H1 (cell line): ENCODE results near the gene MUC2. TPM values are rescaled to one million over a fixed set of nuclear protein-coding genes. Genes with fewer than 3 reads are reported as not detected.

Experiments
- CTCF ChIA-PET: fragments of 300-600 bp; sonication (Branson Sonifier 250); formaldehyde crosslinking; loops from one replicate; lab custom pipeline; 2021; ENCODE audit not compliant: partially characterized antibody; lab: Charles Lee
- POLR2A ChIA-PET: fragments of 300-600 bp; sonication (Branson Sonifier 250); formaldehyde crosslinking; loops from one replicate; lab custom pipeline; 2021; ENCODE audit warnings: inconsistent platforms; ENCODE audit not compliant: partially characterized antibody; lab: Charles Lee
- DNase-seq, 2 experiments: peaks; one replicate each; pipeline versions ENCODE4 v3.0.0 to v3.0.0-alpha.2; 2010 to 2022; ENCODE audit warnings: low spot score in 2 of 2, low read depth in 1 of 2, mixed read lengths in 1 of 2
- FAIRE-seq: peaks from 2 replicates; lab custom pipeline; 2011; peaks lifted over from hg19 to GRCh38; lab: Jason Lieb, UNC
- H2AFZ ChIP-seq: 2 replicates; pipeline ENCODE4 v1.8.1; 2012; ENCODE audit warnings: low read length, inconsistent platforms
- H2AK5ac ChIP-seq: 2 replicates; pipeline ENCODE4 v1.6.1; 2013; ENCODE audit warnings: low read depth, low read length
- H2BK120ac ChIP-seq: replicated peaks from 2 replicates; pipeline ENCODE3; 2013; ENCODE audit warnings: low read depth, low read length, inconsistent platforms
- H2BK12ac ChIP-seq: 2 replicates; pipeline ENCODE4 v1.6.1; 2013; ENCODE audit warnings: low read depth, low read length
- H2BK15ac ChIP-seq: 2 replicates; pipeline ENCODE4 v1.6.1; 2013; ENCODE audit warnings: low read length
- H2BK20ac ChIP-seq: 2 replicates; pipeline ENCODE4 v1.6.1; 2013; ENCODE audit warnings: low read length
- H2BK5ac ChIP-seq: 2 replicates; pipeline ENCODE4 v1.6.1; 2013; ENCODE audit warnings: low read depth, low read length
- H3K14ac ChIP-seq: 2 replicates; pipeline ENCODE4 v1.6.1; 2013; ENCODE audit warnings: inconsistent platforms; ENCODE audit not compliant: insufficient read length
- H3K18ac ChIP-seq: 2 replicates; pipeline ENCODE4 v1.6.1; 2013; ENCODE audit warnings: low read length; ENCODE audit errors: extremely low read depth
- H3K23ac ChIP-seq: 2 replicates; pipeline ENCODE4 v1.6.1; 2013; ENCODE audit warnings: inconsistent platforms; ENCODE audit not compliant: insufficient read length
- H3K23me2 ChIP-seq: 2 replicates; pipeline ENCODE4 v1.6.1; 2013; ENCODE audit warnings: low read depth, low read length
- H3K27ac ChIP-seq: 2 replicates; pipeline ENCODE4 v1.6.1; 2011; ENCODE audit warnings: low read depth, low read length, inconsistent platforms
- H3K27me3 ChIP-seq, 4 experiments: replicated peaks in 1 of 4; 1 replicate in 1 of 4; 2 replicates in 3 of 4; pipeline versions ENCODE4 v1.6.1 to v1.8.1; 2011 to 2013; ENCODE audit warnings: low read length in 3 of 4, mild to moderate bottlenecking in 3 of 4, inconsistent platforms in 2 of 4, mixed read lengths in 2 of 4, moderate library complexity in 1 of 4; ENCODE audit not compliant: control insufficient read depth in 3 of 4, insufficient read depth in 3 of 4; ENCODE audit errors: extremely low read depth in 1 of 4
- H3K36me3 ChIP-seq, 4 experiments: 2 replicates each; pipeline versions ENCODE4 v1.6.1 to v1.8.1; 2011 to 2013; ENCODE audit warnings: mild to moderate bottlenecking in 4 of 4, low read length in 3 of 4, moderate library complexity in 2 of 4, control low read depth in 1 of 4, inconsistent platforms in 1 of 4; ENCODE audit not compliant: insufficient read depth in 4 of 4, control insufficient read depth in 2 of 4
- H3K4ac ChIP-seq: replicated peaks from 2 replicates; pipeline ENCODE3; 2013; ENCODE audit warnings: low read length, low read depth, mixed read lengths, inconsistent platforms; ENCODE audit not compliant: insufficient read length
- H3K4me1 ChIP-seq, 4 experiments: replicated peaks in 1 of 4; 1 replicate in 1 of 4; 2 replicates in 3 of 4; pipeline versions ENCODE4 v1.6.1 to v1.8.1; 2011 to 2013; ENCODE audit warnings: low read length in 3 of 4, inconsistent platforms in 2 of 4, mixed read lengths in 1 of 4; ENCODE audit not compliant: insufficient read depth in 4 of 4, control insufficient read depth in 3 of 4
- H3K4me2 ChIP-seq, 2 experiments: 2 replicates each; pipeline versions ENCODE4 v1.6.1 to v1.8.1; 2011 to 2013; ENCODE audit warnings: low read depth in 2 of 2, low read length in 2 of 2, control low read depth in 1 of 2, inconsistent platforms in 1 of 2, mild to moderate bottlenecking in 1 of 2; ENCODE audit not compliant: insufficient read depth in 1 of 2
- H3K4me3 ChIP-seq, 4 experiments: fragments of 200-600, 300-600 bp in 1 of 4; sonication (generic), shearing (Covaris generic), sonication (Bioruptor Twin) in 1 of 4; 2 replicates each; pipeline versions ENCODE4 v1.5.1 to v1.8.1; 2011 to 2016; ENCODE audit warnings: low read length in 4 of 4, low read depth in 3 of 4, control low read depth in 2 of 4, inconsistent platforms in 2 of 4, mild to moderate bottlenecking in 2 of 4, mixed read lengths in 1 of 4, moderate library complexity in 1 of 4; ENCODE audit not compliant: insufficient read depth in 2 of 4; ENCODE audit errors: extremely low read depth in 1 of 4
- H3K56ac ChIP-seq: replicated peaks from 2 replicates; pipeline ENCODE3; 2013; ENCODE audit warnings: low read depth, mild to moderate bottlenecking, mixed read lengths, low read length, inconsistent platforms; ENCODE audit not compliant: insufficient read length
- H3K79me1 ChIP-seq: 2 replicates; pipeline ENCODE4 v1.6.1; 2013; ENCODE audit warnings: low read depth, low read length, control low read depth
- H3K79me2 ChIP-seq, 2 experiments: 2 replicates each; pipeline versions ENCODE4 v1.6.1 to v1.8.1; 2012 to 2013; ENCODE audit warnings: low read length in 2 of 2, mild to moderate bottlenecking in 2 of 2, inconsistent platforms in 1 of 2; ENCODE audit not compliant: insufficient read depth in 2 of 2, control insufficient read depth in 1 of 2
- H3K9ac ChIP-seq, 4 experiments: replicated peaks in 1 of 4; 1 replicate in 1 of 4; 2 replicates in 3 of 4; pipeline versions ENCODE4 v1.6.1 to v1.8.1; 2011 to 2013; ENCODE audit warnings: low read depth in 3 of 4, low read length in 3 of 4, control low read depth in 2 of 4, mild to moderate bottlenecking in 2 of 4, moderate library complexity in 2 of 4, inconsistent platforms in 1 of 4; ENCODE audit errors: extremely low read depth in 1 of 4
- H3K9me3 ChIP-seq, 2 experiments: 2 replicates each; pipeline versions ENCODE4 v1.6.1 to v1.8.1; 2012 to 2013; ENCODE audit warnings: mild to moderate bottlenecking in 2 of 2, moderate library complexity in 2 of 2, control low read depth in 1 of 2, inconsistent platforms in 1 of 2, low read depth in 1 of 2, low read length in 1 of 2, mixed read lengths in 1 of 2; ENCODE audit not compliant: insufficient read depth in 2 of 2
- H4K20me1 ChIP-seq, 2 experiments: replicated peaks in 1 of 2; 2 replicates each; pipeline versions ENCODE3 to v1.8.1; 2011 to 2013; ENCODE audit warnings: inconsistent platforms in 2 of 2, low read length in 2 of 2, mild to moderate bottlenecking in 1 of 2; ENCODE audit not compliant: insufficient read depth in 2 of 2, control insufficient read depth in 1 of 2
- H4K5ac ChIP-seq: 2 replicates; pipeline ENCODE4 v1.6.1; 2013; ENCODE audit warnings: low read length, low read depth, mixed read lengths, inconsistent platforms; ENCODE audit not compliant: insufficient read length
- H4K8ac ChIP-seq: 2 replicates; pipeline ENCODE4 v1.8.0; 2013; ENCODE audit warnings: mild to moderate bottlenecking, moderate library complexity, low read length, inconsistent platforms; ENCODE audit not compliant: insufficient read depth; ENCODE audit errors: extremely low read depth
- H4K91ac ChIP-seq: replicated peaks from 2 replicates; pipeline ENCODE3; 2013; ENCODE audit warnings: low read length, mixed read lengths, inconsistent platforms; ENCODE audit not compliant: insufficient read length
- ATF3 ChIP-seq: IDR thresholded peaks from 2 replicates; pipeline ENCODE4 v1.6.1; 2011; ENCODE audit warnings: low read depth, mild to moderate bottlenecking, low read length; ENCODE audit not compliant: insufficient read depth
- CTBP2 ChIP-seq: IDR thresholded peaks from 2 replicates; pipeline ENCODE4 v1.7.0; 2011; ENCODE audit warnings: borderline replicate concordance, mild to moderate bottlenecking, moderate library complexity, mixed read lengths, low read length; ENCODE audit not compliant: insufficient read depth, insufficient read length
- EZH2 ChIP-seq: fragments of 200-600 bp; sonication (generic); IDR thresholded peaks from 2 replicates; pipeline ENCODE4 v1.7.1; 2012; ENCODE audit warnings: low read depth, mild to moderate bottlenecking, moderate library complexity, low read length, inconsistent platforms; ENCODE audit not compliant: severe bottlenecking
- FOSL1 ChIP-seq: IDR thresholded peaks from 2 replicates; pipeline ENCODE4 v1.6.1; 2011; ENCODE audit warnings: mild to moderate bottlenecking, low read depth, low read length, moderate library complexity; ENCODE audit not compliant: insufficient read depth
- KDM5A ChIP-seq: fragments of 200-600 bp; IDR thresholded peaks from 2 replicates; pipeline ENCODE4 v1.7.1; 2012; ENCODE audit warnings: mild to moderate bottlenecking, low read length, inconsistent platforms, mixed read lengths
- PHF8 ChIP-seq: fragments of 200-600 bp; sonication (generic); conservative IDR thresholded peaks from 2 replicates; pipeline ENCODE4 v1.7.1; 2012; ENCODE audit warnings: low read depth, mild to moderate bottlenecking, inconsistent platforms, low read length, moderate library complexity
- POU5F1 ChIP-seq: IDR thresholded peaks from 2 replicates; pipeline ENCODE4 v1.6.1; 2011; ENCODE audit warnings: low read depth, mild to moderate bottlenecking, low read length, moderate library complexity
- RFX5 ChIP-seq: IDR thresholded peaks from 2 replicates; pipeline ENCODE4 v1.6.1; 2011; ENCODE audit warnings: low read depth, low read length, improper control_type of control experiment, borderline replicate concordance
- TBP ChIP-seq: IDR thresholded peaks from 2 replicates; pipeline ENCODE4 v1.6.1; 2011; ENCODE audit warnings: low read depth, low read length, improper control_type of control experiment
- TEAD4 ChIP-seq: IDR thresholded peaks from 2 replicates; pipeline ENCODE4 v1.6.1; 2012; ENCODE audit warnings: low read depth, low read length, inconsistent platforms, mixed read lengths
- USF2 ChIP-seq: IDR thresholded peaks from 2 replicates; pipeline ENCODE4 v1.6.1; 2011; ENCODE audit warnings: low read length, improper control_type of control experiment
- YY1 ChIP-seq: IDR thresholded peaks from 2 replicates; pipeline ENCODE4 v1.6.1; 2011; ENCODE audit warnings: low read depth, mild to moderate bottlenecking, low read length
- WGBS, 2 experiments: shearing (Covaris generic) in 1 of 2; methylation state at CpG; one replicate each; pipeline versions ENCODE4 v1.1.6 to v1.1.7; 2013 to 2015; ENCODE audit warnings: low lambda C conversion rate in 2 of 2, mixed read lengths in 2 of 2, inconsistent platforms in 1 of 2, low coverage in 1 of 2, missing lambda C conversion rate in 1 of 2; ENCODE audit not compliant: insufficient replicate concordance in 2 of 2, insufficient coverage in 1 of 2, insufficient read length in 1 of 2; ENCODE audit errors: extremely low coverage in 1 of 2, missing lambda C conversion rate in 1 of 2; 5-methylcytosine and 5-hydroxymethylcytosine counted together
- polyA plus RNA-seq, 7 experiments: library from polyadenylated mRNA; depleted of rRNA in 3 of 7; stranded (reverse) in 5 of 7; unstranded in 2 of 7; fragments of >200 nt in 5 of 7; fragments of 200-250 nt in 2 of 7; gene quantifications; 1 replicate in 5 of 7; 2 replicates in 1 of 7; 4 replicates in 1 of 7; pipeline versions ENCODE4 v1.2.1 to v1.2.3, GENCODE V29; 2011 to 2013; ENCODE audit warnings: missing spikeins in 2 of 7, mixed read lengths in 2 of 7
- total RNA-seq: library from RNA; stranded (reverse); fragmentation: NEBNext Ultra II Directional; extraction: Animal tissue kit (Norgen Biotek cat#: 25700); gene quantifications from 2 replicates; pipeline ENCODE4 v1.2.1, GENCODE V29; 2021

Gene MUC2
- total and polyA plus RNA-seq, 2 of the 8 experiments (the other 6 are each of a cell fraction or from before 2014, with no cell fraction given): not detected

GRCh38 chr11:1028616-1029015 lies 46.1 kb upstream of the MUC2 start:
- H2AK5ac ChIP-seq: no peak overlapping the region
- H3K4ac ChIP-seq: no peak overlapping the region
- POLR2A ChIA-PET: interaction anchor here (0.9 to 2.5 kb wide), 2 partner anchors 13 to 14 kb away, joined by 3 to 12 read pairs; no protein-coding TSS in a partner anchor
- H3K56ac ChIP-seq: no peak overlapping the region
- DNase-seq: no peak
- no peak overlapping the region for H4K8ac ChIP-seq
- no peaks in the 10 kb centered on the region for H3K36me3 ChIP-seq
- H4K20me1 ChIP-seq: peaks cover 0 to 7% of the 10 kb centered on the region in 2 experiments
- peak overlapping the region; percentile 54 for H4K91ac ChIP-seq
- H2BK120ac ChIP-seq: no peak overlapping the region
- H3K14ac ChIP-seq: no peak overlapping the region
- peaks cover 4% of the 10 kb centered on the region; the same call in 1 of the 2 replicates for H3K79me1 ChIP-seq
- CTCF ChIA-PET: interaction anchor here (0.9 to 1.3 kb wide), 3 partner anchors 139 to 805 kb away, joined by 3 read pairs; no protein-coding TSS in a partner anchor
- H3K79me2 ChIP-seq: no peaks in the 10 kb centered on the region
- H3K9me3 ChIP-seq: no peaks in the 10 kb centered on the region
- no peak overlapping the region for H4K5ac ChIP-seq
- H3K23me2 ChIP-seq: peaks cover 7% of the 10 kb centered on the region
- no peaks in the 10 kb centered on the region for H3K4me1 ChIP-seq
- H3K4me3 ChIP-seq: no peak overlapping the region
- H2AFZ ChIP-seq: no peak overlapping the region
- H3K18ac ChIP-seq: no peak overlapping the region
- H3K23ac ChIP-seq: no peak overlapping the region
- no peak overlapping the region for H3K4me2 ChIP-seq
- H2BK12ac ChIP-seq: no peak overlapping the region
- no peak overlapping the region for H2BK20ac ChIP-seq
- H3K27ac ChIP-seq: no peak overlapping the region
- no peak overlapping the region for H2BK15ac ChIP-seq
- WGBS, 2 experiments: 93% methylated on average over 10 of the region's 14 CpGs; no CpG with 5 or more reads in 1 of the 2 experiments
- FAIRE-seq: no peak
- no peak overlapping the region for H2BK5ac ChIP-seq
- no peak overlapping the region for H3K9ac ChIP-seq
- no peaks in the 10 kb centered on the region for H3K27me3 ChIP-seq
- no peak for TF ChIP-seq TEAD4
- TF ChIP-seq POU5F1: no peak
- TF ChIP-seq KDM5A: no peak
- no peak for TF ChIP-seq ATF3
- no peak for TF ChIP-seq EZH2
- TF ChIP-seq PHF8: no peak
- TF ChIP-seq RFX5: no peak
- TF ChIP-seq CTBP2: no peak
- TF ChIP-seq YY1: no peak
- TF ChIP-seq USF2: no peak
- no peak for TF ChIP-seq TBP
- TF ChIP-seq FOSL1: no peak
